ENCODE results near the gene MMP20.
"Not testable (repeated sequence)": the region's sequence is repeated elsewhere in the genome, so short reads cannot be mapped to it uniquely, and the experiment has no call there.

MMP20 gene

GRCh38 chr11:102625177-102625576 lies at the start of gene MMP20:
TSS of gene MMP20 (minus strand) at chr11:102625332. CDS start at chr11:102625319, 13 bp downstream.
- no peak for DNase-seq

- DNase-seq: no peak
Measured at GRCh38 chr11:102669664-102670063, 44.5 kb upstream of the MMP20 start.

- DNase-seq: peak in 1 of 2 experiments; percentile 35
Measured at GRCh38 chr11:102666331-102666957, 41.3 kb upstream of the MMP20 start.

GRCh38 chr11:102664001-102664752 lies 39.0 kb upstream of the MMP20 start:
- DNase-seq: no peak

GRCh38 chr11:102662607-102663006 lies 37.5 kb upstream of the MMP20 start:
- no peak for DNase-seq

GRCh38 chr11:102661040-102661439 lies 35.9 kb upstream of the MMP20 start:
- no peak for DNase-seq

GRCh38 chr11:102656528-102656927 lies 31.4 kb upstream of the MMP20 start:
- DNase-seq: no peak

GRCh38 chr11:102655547-102655946 lies 30.4 kb upstream of the MMP20 start:
- no peak for DNase-seq

GRCh38 chr11:102654761-102655160 lies 29.6 kb upstream of the MMP20 start:
- no peak for DNase-seq

GRCh38 chr11:102653744-102654291 lies 28.7 kb upstream of the MMP20 start:
- DNase-seq: no peak

- DNase-seq: no peak
Measured at GRCh38 chr11:102647430-102647829, 22.3 kb upstream of the MMP20 start.

GRCh38 chr11:102643941-102644340 lies 18.8 kb upstream of the MMP20 start:
- DNase-seq: no peak

GRCh38 chr11:102640946-102641345 lies 15.8 kb upstream of the MMP20 start:
- no peak for DNase-seq

GRCh38 chr11:102639656-102640055 lies 14.5 kb upstream of the MMP20 start:
- no peak for DNase-seq

- no peak for DNase-seq
Measured at GRCh38 chr11:102637731-102638130, 12.6 kb upstream of the MMP20 start.

- no peak for DNase-seq
Measured at GRCh38 chr11:102633385-102634026, 8.4 kb upstream of the MMP20 start.

- DNase-seq: no peak
Measured at GRCh38 chr11:102632026-102632425, 6.9 kb upstream of the MMP20 start.

- DNase-seq: no peak
Measured at GRCh38 chr11:102630598-102631448, 5.7 kb upstream of the MMP20 start.

GRCh38 chr11:102629908-102630307 lies 4.8 kb upstream of the MMP20 start:
- not testable (repeated sequence) for DNase-seq

GRCh38 chr11:102626676-102627075 lies 1.5 kb upstream of the MMP20 start:
- DNase-seq: no peak

- no peak for DNase-seq
Measured at GRCh38 chr11:102623998-102624397, 1.1 kb downstream of the MMP20 start.

GRCh38 chr11:102623128-102623527 lies 2.0 kb downstream of the MMP20 start:
- DNase-seq: no peak

GRCh38 chr11:102622258-102622657 lies 2.9 kb downstream of the MMP20 start:
- DNase-seq: no peak

Data from NCI-H446 (cell line).